GM19099 (cell line): ENCODE results near the gene CACNA1C.

Experiments used
- POLR2A ChIP-seq: IDR thresholded peaks from 3 replicates; pipeline ENCODE4 v1.6.1; 2011; ENCODE audit warnings: low read depth; ENCODE audit not compliant: insufficient read length; ENCODE audit errors: extremely low read depth

CACNA1C gene

DNA sequence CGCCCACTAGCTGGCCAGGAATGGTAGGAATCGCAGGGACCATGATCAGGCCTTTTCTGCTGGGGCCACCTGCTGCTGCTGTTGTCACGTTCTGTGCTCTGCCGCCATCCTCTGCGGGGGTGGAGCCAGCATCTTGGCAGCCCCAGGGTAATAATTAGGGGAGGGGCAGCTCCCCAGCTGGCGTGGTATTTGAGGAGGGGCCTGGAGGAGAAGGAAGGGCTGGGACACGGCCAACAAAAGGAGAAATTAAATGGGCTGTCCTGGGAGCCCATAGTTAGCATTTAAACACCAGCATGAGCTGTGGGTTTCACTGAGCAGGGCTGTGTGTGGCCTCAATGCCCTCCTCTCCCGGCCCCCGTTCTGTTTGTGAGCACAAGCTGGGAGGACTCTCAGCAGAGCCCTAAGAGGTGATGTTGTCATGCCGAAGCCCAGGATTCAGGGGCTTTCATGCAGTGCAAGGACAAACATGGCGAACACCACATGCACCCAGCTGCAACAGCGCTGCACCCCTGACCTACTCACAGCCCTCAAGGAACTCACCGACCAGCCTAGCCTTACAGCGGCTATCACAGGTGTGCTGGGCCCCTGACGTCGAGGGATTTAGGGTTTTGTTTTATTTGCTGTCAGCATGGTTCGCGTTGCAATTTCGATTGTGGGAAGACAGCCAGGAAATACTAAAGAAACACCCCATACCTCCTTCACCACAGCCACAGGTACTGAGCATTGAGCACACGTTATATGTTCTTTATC, 324.3 kb downstream of the CACNA1C start:
- no peak for TF ChIP-seq POLR2A

DNA sequence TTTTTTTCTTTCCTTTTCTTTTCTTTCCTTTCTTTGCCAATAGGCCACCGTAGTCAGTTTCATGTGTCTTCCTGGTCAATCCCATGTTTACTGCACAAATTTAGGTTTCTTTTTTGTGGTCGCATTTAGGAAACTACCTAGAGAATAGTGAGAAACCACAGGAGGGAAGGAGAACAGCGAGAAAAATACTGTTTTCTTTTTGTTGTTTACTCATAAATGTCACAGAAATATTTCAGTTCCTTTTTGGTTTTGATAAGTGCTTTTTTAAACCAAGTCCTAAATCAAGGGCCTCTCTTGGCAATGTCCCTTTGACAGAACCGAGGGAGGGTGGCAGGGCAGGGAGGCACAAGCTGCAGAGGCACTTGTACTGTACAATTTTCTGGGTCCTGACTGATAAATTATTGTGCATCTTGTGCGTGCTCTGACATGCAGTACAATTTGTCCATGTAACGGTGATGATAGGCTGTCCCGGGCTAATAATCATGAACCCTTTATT, 326.1 kb downstream of the CACNA1C start:
- TF ChIP-seq POLR2A: no peak

DNA sequence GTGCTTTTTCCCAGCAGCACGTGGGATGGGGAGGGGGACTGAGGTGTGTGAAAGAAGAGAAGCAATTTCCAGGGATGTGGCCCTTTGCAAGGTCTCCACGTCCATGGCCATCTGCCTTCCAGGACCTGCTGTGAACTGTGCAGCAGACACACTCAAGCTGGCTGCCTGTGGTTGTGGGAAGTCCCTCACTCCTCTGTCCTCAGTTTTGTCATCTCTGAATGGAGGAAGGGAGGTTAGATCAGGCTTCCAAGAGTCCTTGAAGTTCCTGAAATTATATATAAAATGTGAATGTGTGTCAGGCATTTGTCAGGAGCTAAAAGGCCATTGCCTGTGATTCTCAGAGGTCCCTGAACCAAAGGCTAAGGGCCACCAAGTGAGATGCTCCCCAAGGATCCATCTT, 328.2 kb downstream of the CACNA1C start:
- no peak for TF ChIP-seq POLR2A

DNA sequence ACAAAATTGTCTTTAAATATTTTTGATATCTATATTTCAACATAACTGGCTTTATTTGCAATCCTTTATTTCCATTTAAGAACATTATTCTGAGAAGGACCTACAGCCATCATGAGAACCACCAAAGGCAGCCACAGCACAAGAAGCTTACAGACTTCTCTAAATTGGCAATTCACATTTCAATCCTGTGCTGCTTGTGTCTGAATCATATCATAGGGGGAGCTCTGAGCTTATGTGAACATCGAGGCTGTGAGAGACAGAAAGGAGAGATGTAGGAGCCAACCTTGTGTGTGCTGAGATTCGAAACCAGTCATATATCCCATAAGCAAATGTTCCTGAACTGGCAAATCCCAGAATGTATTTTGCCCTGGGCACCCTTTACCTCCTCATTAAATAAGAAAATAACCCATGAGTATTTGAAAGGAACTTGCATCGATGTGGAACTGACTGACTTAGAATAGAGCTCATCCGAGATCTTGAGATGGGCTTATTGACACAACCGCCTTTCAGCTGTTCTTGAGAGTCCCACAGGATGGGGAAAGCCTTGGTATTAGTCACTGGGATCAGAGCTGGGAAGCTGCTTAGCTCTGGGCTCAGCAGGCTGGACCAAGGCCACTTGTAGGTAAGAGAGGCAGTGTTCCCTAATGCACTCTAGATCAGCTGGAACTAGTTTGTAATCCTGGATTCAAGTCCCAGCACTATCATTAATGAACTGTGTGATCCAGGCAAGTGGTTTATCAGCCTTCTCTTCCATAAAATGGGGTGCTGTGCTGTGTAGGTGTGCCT, 329.8 kb downstream of the CACNA1C start:
- TF ChIP-seq POLR2A: no peak

GRCh38 chr12:2383325-2384028, 330.7 kb downstream of the CACNA1C start:
- no peak for TF ChIP-seq POLR2A

DNA sequence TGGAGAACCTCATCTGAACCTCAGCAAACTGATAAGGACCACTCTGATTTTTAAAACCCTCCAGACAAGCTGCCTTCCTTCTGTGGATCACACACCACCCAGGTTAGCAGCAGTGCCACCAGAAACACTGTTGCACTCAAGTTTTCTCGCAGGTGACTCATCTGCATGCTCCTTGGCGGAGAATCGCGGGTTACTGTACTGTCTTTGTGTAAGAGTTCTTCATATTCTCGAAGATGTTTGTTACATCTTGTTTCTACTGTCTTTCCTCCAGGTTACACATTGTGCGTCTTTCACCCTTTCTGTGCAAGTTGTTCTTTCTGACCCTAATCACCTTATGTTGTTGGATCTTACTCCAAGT, 331.2 kb downstream of the CACNA1C start:
- TF ChIP-seq POLR2A: no peak

GRCh38 chr12:2384533-2385351, 332.0 kb downstream of the CACNA1C start:
- no peak for TF ChIP-seq POLR2A

GRCh38 chr12:2385529-2385928, 332.7 kb downstream of the CACNA1C start:
- TF ChIP-seq POLR2A: no peak

GRCh38 chr12:2386566-2386965, 333.8 kb downstream of the CACNA1C start:
- no peak for TF ChIP-seq POLR2A

- no peak for TF ChIP-seq POLR2A
Measured at GRCh38 chr12:2387103-2387834, 334.5 kb downstream of the CACNA1C start.

- no peak for TF ChIP-seq POLR2A
Measured at GRCh38 chr12:2389079-2389790, 336.4 kb downstream of the CACNA1C start.

GRCh38 chr12:2390133-2390532, 337.3 kb downstream of the CACNA1C start:
- TF ChIP-seq POLR2A: no peak

DNA sequence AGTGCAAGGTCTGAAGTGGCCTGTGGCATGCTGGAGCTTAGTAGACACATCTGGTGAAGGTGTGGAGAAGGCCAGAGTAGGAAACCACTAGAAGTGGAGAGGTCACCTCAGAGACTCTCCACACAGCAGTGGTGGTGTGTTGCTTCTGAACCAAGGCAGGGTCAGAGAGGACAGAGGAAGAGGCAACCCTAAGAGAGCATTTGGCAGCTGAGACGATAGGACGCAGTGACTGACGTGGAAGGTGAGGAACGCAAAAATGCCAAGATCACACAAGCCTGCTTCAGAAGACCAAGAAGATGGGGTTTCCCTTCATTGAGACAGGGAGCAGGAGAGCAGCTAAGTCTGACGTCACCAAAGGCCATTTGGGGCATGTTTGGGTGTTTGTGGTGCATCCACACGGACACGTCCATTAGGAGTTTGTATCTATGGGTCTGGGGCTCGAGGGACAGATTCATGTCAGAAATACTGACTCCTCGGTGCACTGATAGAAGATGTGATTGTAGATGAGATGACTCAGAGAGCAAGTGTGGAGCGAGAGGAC, 338.1 kb downstream of the CACNA1C start:
- TF ChIP-seq POLR2A: no peak
